Non-pigmented ciliary epithelial cell (primary cell): Measurements from ENCODE around the gene NFXL1.
"Not testable (repeated sequence)": the region's sequence is repeated elsewhere in the genome, so short reads cannot be mapped to it uniquely, and the experiment has no call there.

Source experiments
- DNase-seq: peaks from one replicate; pipeline ENCODE4 v3.0.0-alpha.2; 2010; ENCODE audit warnings: low read depth

The NFXL1 gene

DNA sequence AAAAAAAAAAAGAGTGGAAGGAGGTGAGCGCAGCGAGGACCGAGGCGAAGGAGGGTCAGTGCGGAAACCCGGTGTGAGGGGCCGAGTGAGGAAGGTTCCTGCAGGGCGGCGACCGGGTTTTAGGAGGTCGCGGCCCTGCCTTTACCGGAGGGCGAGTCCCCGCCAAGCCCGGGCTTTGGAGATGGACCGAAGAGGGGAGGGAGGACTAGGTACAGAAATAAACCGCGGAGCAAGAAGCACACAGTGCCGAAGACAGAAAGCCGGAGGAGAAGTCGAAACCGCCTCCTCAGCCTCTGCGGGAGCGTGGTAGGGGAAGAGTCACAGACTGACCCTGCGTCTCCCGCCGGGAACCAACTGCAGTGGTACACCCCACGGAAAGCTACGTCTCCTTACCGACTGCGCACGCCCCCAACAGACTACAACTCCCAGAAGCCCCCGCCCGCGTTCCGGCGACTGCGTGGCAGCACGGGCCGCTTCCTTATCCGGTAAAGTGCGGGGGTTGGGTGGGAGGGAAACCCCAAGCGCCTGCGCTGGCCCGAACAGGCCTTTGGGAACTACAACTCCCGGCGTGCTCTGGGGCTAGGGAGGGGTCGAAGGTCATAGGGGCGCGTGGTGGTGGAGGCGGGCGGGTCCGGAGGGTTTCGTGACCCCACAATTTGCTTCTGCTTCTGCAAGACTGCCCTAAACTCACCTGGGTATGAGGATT, at the start of gene NFXL1:
NFXL1 (minus strand) TSS at position 364 of the 706 bp plus-strand sequence. CDS start 380 bp downstream, outside the sequence.
- DNase-seq = peak; percentile 86

DNA sequence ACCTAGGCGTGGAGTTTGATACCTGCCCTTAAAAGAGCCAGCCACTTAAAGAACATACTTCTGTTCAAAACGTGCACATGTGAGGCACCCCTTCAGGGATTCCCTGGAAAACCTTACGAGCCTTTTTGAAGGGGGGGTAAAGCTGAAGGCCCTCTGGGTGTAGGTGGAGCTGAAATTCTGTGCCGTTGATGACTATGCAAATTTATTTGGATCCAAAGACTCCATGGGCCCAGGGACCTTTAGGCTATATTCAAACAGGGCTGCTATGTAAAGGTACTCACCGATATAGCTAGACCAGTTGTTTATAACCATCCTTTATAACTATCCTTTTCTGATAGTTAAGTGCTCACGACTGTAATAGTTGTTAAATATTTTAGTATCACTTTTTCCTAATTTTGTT, 40.3 kb upstream of the NFXL1 start:
- no peak for DNase-seq

DNA sequence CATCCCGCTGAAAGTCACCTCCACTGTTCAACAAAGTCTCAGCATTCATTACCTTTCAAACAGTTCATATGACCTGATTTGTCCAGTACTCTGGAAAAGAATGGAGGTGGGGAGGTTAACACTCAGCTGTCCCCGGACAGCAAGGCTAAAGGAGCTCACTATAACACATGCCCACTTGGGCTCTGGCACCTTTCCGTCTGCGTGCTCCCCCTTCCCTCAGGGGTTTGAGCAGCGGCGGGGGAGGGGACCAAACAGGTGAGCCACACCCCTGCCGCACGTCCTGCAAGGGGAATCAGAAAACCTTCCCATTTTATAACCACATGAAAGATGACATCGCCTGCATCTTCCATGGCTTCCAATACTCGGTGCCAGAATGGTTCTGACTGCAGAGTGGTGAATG, 39.9 kb upstream of the NFXL1 start:
- no peak for DNase-seq

GRCh38 chr4:47945930-47946726, 31.7 kb upstream of the NFXL1 start:
- DNase-seq = no peak

DNA sequence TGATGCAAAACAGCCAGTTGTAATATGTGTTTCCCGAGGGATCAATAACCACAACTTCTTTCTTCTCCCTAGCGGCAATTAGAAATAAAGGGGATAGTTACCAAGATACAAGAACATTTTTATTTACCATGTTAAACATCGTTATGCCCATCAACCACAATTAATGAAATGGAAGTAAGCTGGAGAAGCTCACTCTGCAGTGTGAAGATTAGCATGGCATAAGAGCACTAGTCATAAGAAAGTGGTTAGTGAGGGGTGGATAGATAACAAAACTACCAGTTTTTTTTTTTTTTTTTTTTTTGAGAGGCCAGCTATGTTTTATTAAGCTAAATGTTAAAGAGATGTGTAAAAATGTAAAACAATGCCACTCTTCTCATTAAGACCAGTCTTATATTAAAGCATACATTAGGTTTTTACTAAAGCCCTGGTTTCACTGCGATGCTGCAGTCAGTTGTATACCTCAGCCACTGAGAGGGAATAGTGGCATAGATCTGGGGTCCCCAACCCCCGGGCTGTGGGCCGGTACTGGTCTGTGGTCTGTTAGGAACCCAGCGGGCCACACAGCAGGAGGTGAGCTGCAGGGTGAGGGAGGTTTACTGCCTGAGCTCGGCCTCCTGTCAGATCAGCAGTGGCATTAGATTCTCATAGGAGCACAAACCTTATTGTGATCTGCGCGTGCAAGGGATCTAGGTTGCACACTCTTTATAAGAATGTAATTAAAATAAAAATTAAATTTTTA, 27.9 kb upstream of the NFXL1 start:
- DNase-seq = no peak

DNA sequence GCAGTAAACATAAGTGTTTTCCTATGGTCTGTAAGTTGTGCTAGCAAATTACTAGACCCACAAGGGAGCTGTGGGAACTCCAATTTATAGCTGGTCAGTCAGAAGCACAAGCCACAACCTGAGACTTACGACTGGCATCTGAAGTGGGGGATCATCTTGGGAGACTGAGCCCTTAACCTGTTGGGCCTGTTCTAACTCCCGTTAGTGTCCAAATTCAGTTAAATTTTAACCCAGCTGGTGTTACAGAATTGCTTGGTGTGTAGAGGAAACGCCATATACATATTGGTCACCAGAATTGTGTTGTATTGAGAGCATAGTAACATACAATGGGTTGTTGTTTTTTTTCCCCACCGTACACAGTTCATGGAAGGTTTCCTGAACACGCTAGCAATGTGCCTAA, 25.1 kb upstream of the NFXL1 start:
- no peak for DNase-seq

DNA sequence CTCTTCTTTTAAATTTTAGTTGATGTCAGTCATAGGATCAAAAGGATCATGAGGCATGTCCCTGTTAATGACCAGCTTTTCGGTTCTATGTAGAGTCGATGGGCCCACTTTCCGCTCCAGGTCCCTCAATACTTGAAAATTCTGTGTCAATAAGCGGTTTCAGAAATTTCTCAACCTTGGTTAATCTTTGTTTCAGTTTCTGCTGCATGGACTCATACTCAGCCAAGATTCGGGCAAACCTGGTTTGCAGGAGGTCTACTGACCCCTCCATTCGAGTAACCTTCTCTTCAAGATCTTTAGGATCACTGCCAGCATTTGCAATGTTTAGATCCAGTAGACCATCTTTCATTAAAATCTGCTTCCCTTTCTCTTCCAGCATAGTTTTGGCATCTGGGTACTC, 22.0 kb upstream of the NFXL1 start:
- no peak for DNase-seq

DNA sequence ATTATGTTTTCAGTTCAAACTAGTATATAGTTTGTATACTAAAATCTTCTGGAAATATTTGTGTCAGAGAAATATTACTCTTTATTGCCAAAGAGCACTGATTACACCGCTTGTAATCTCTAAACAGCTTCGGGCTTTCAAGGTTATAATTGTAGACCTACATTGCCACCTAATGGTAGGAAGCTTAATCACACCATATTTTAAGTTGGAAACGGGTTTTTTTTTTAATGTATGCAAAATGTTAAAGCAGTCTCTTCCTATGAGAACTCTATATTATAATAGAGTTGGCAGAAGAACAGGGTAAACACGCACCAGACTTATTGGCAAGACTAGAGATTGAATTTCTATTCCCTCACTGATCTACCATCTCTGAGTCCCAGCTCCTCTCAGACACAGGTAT, 19.5 kb upstream of the NFXL1 start:
- no peak for DNase-seq

GRCh38 chr4:47930971-47931804, 16.8 kb upstream of the NFXL1 start:
- DNase-seq = peak; percentile 75

- DNase-seq = no peak
These were observed 15.4 kb upstream of the NFXL1 start for GRCh38 chr4:47929682-47930201.

DNA sequence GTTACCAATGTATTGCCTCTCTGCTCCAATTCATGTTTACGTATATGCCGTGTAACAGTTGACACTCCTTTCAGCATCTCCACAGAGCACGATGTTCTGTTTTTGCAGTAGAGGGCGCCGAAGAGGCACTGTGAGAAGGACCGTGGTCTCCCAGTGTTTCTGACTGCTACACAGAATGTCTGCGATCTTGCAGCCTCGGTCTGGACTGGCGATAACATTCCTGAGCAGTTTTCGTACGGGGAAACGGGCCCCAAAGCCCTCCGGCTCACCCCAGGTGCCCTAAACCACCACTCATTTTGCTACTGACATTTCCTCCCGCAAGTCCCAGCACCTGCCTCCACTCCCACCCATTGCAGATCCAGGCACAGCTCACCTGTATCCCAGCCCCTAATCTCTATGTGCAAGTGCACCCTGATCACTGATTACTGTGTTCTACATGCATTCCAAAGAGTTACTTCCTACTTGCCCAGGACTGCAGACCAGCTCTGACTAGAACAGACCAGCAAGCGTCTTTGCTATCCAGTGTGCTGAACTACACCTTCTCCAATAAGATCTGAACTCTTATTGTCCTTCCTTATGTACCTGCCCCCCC, 12.4 kb upstream of the NFXL1 start:
- no peak for DNase-seq

- DNase-seq = not testable (repeated sequence)
These were observed 8.9 kb upstream of the NFXL1 start for GRCh38 chr4:47923261-47923608.

GRCh38 chr4:47922436-47923260, 8.3 kb upstream of the NFXL1 start:
- DNase-seq = not testable (repeated sequence)

DNA sequence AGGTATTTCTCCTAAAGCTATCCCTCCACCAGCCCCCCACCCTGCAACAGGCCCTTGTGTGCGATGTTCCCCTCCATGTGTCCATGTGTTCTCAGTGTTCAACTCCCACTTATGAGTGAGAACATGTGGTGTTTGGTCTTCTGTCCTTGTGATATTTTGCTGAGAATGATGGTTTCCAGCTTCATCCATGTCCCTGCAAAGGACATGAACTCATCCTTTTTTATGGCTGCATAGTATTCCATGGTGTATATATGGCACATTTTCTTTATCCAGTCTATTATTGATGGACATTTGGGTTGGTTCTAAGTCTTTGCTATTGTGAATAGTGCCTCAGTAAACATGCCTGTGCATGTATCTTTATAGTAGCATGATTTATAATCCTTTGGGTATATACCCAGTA, 2.8 kb upstream of the NFXL1 start:
- not testable (repeated sequence) for DNase-seq

GRCh38 chr4:47915378-47915777, 995 bp upstream of the NFXL1 start:
- DNase-seq = no peak

DNA sequence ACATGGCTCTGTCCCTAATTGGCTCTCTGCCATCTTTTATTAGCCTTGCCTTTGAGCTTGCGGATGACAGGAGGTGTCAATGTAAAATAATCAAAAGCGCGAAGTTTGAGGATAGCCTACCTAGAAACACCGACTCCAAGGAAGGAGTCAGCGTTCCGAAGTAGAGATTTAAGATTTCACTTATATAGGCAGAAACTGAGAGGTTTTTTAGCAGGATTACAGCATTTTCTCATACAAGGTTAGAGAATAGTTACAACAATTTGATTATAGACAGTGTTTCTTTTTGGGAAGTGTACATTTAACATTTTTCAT, 499 bp upstream of the NFXL1 start:
- no peak for DNase-seq

GRCh38 chr4:47913861-47914219, 543 bp downstream of the NFXL1 start:
- DNase-seq = no peak

GRCh38 chr4:47913330-47913729, 1.1 kb downstream of the NFXL1 start:
- DNase-seq = no peak

- DNase-seq = no peak
These were observed 7.2 kb downstream of the NFXL1 start for GRCh38 chr4:47907089-47907646.

DNA sequence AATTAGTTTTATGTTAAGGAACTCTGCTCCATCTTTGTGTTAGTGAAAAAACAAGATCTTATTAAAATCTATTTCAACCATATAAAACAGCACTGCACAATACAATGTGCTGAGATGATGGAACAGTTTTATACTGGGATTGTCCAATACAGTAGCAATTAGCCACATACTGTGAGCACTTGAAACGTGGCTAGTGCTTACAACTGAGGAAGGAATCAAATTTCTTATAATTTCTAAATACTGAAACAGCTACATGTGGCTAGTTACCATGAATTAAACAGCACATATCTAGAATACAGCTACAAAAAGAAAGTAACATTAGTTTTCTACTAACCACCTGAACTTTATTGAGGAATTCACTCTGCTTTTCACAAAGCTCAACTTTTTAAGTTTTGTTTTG, 14.7 kb downstream of the NFXL1 start:
- DNase-seq = no peak
